ENCODE measurements around the gene GPR35. TPM values are rescaled to one million over a fixed set of nuclear protein-coding genes. Genes with fewer than 3 reads are reported as not detected.
"Not testable (repeated sequence)": the region's sequence is repeated elsewhere in the genome, so short reads cannot be mapped to it uniquely, and the experiment has no call there.

Gene GPR35
- total RNA-seq, 1 donor from 2014 or later = 5.4 TPM

DNA sequence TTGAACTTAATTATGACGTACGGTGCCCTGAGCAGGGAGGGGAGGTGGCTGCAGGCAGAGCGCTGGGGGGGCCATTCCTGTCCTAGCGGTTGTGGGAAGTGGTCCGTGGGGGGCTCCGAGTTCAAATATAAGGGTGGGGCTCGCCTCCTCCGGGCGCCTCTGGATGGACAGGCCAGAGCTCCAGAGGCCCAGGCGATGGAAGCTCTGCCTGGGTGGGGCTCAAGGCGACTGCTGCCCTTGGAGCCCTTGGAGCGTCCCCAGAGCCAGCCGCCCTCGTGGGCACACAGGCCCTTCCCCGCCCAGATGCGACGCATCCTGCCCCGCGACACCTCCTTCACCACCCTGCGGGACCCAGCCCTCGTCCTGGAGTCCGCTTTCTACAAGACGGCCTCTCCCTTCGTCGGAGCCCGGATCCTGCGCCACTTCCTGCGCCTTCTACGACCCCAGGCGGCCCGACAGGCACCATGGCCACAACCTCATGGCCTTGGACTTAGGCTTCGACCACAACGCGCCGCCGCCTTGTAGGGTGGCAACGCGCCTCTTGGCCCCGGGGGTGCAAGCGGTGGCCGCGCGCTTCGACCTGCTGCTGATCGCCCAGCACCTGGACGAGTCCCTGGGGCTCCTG, 46.9 kb downstream of the GPR35 start:
- Mint-ChIP-seq H3K4me1 (peaks cover 5% of the 10 kb centered on the region), H3K9me3 (no peaks in the 10 kb centered on the region), H3K4me3 (no peak overlapping the region), H3K27me3 (ENCODE audit: low read depth) (peaks cover 40% of the 10 kb centered on the region), H3K36me3 (no peaks in the 10 kb centered on the region), H3K27ac (no peak overlapping the region)
- TF ChIP-seq, protein P1, sequence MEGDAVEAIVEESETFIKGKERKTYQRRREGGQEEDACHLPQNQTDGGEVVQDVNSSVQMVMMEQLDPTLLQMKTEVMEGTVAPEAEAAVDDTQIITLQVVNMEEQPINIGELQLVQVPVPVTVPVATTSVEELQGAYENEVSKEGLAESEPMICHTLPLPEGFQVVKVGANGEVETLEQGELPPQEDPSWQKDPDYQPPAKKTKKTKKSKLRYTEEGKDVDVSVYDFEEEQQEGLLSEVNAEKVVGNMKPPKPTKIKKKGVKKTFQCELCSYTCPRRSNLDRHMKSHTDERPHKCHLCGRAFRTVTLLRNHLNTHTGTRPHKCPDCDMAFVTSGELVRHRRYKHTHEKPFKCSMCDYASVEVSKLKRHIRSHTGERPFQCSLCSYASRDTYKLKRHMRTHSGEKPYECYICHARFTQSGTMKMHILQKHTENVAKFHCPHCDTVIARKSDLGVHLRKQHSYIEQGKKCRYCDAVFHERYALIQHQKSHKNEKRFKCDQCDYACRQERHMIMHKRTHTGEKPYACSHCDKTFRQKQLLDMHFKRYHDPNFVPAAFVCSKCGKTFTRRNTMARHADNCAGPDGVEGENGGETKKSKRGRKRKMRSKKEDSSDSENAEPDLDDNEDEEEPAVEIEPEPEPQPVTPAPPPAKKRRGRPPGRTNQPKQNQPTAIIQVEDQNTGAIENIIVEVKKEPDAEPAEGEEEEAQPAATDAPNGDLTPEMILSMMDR (IDR thresholded peaks at IDR 0.05; ENCODE audit: unreplicated experiment) = no peak
- DNase-seq (ENCODE audit: low spot score in 2 of 2, unreplicated experiment in 2 of 2) = no peak

DNA sequence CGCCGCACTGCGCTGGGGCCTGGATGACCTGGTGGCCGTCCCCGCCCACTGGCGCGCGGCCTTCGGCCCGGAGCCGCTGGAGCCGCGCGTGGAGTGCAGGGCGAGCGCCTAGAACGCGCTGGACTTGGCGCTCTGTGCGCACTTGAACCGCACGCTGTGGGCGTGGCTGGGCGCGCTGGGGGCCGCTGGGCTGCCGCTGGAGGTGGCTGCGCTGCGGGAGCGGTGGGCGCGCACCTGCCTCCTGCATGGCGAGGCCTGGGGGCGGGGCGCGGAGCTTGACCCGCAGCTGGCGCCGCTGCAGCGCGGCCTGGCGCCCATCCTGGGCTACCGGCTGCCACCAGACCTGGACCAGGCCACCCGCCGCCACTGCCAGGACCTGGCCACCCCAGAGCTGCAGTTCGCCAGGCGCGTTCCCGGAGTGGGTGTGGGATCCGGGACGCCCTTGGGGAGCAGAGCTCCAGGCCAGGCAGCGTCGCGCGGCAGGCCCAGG, 47.5 kb downstream of the GPR35 start:
- Mint-ChIP-seq H3K27me3 (ENCODE audit: low read depth) (peaks cover 35% of the 10 kb centered on the region), H3K9me3 (no peaks in the 10 kb centered on the region), H3K36me3 (no peaks in the 10 kb centered on the region), H3K27ac (no peak overlapping the region), H3K4me1 (peaks cover 5% of the 10 kb centered on the region), H3K4me3 (no peak overlapping the region)
- DNase-seq (ENCODE audit: low spot score in 2 of 2, unreplicated experiment in 2 of 2) = no peak
- TF ChIP-seq, protein P1 (IDR thresholded peaks at IDR 0.05; ENCODE audit: unreplicated experiment) = no peak

DNA sequence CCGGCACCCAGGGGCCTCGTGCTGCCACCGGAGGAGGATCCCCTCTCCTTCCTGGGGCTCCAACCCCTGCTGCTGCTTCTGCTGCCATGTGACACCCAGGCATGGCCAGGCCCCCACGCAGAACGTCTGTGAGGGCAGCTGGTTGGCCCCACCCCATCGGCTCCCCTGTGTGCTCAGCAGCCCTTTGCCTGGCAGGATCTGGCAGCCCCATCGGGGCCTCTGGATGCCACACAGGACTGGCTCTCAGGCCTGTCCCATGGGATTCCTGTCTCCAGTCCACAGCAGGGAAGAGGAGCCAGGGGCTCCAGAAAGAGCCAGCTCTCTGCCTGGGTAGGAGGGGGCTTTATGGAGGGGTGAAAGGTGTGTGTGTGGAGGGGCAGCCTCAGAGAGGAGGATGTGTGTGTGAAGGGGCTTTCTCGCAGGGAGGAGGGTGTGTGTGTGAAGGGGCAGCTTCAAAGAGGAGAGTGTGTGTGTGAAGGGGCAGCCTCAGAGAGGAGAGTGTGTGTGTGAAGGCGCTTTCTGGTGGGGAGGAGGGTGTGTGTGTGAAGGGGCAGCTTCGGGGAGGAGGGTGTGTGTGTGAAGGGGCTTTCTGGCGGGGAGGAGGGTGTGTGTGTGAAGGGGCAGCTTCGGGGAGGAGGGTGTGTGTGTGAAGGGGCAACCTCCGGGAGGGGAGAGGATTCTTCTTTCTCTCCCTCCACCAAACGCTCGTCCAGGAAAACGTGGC, 49.3 kb downstream of the GPR35 start:
- not testable (repeated sequence) for H3K4me3 Mint-ChIP-seq; H3K27ac Mint-ChIP-seq; DNase-seq (ENCODE audit: low spot score in 2 of 2, unreplicated experiment in 2 of 2); H3K36me3 Mint-ChIP-seq; H3K4me1 Mint-ChIP-seq; H3K9me3 Mint-ChIP-seq
- H3K27me3 Mint-ChIP-seq (ENCODE audit: low read depth) = peaks cover 25% of the 10 kb centered on the region

DNA sequence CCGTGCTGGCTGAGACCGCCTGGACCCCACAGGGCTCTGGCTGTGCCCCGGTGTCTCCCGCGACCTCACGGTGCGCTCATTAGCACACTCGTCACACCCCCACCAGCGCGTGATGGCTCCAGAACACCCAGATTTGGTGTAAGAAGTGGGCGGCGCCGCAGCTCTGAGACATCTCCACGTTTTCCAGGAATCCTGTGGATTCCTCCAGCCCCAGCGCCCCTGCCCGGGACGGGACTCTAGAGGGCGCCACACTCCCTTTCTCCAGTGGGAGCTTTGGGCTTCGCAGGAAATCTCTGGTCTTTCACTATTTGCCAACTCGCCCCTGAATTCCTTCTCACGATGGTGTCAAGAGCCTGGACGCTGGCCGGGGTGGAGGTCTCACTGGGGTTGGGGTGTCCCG, 50.1 kb downstream of the GPR35 start:
- not testable (repeated sequence) for H3K4me1 Mint-ChIP-seq; H3K4me3 Mint-ChIP-seq; H3K27ac Mint-ChIP-seq; DNase-seq (ENCODE audit: low spot score in 2 of 2, unreplicated experiment in 2 of 2); H3K9me3 Mint-ChIP-seq; H3K36me3 Mint-ChIP-seq
- H3K27me3 Mint-ChIP-seq (ENCODE audit: low read depth) = peaks cover 20% of the 10 kb centered on the region

GRCh38 chr2:240678043-240678442, 52.8 kb downstream of the GPR35 start:
- not testable (repeated sequence) for H3K4me1 Mint-ChIP-seq; DNase-seq (ENCODE audit: low spot score in 2 of 2, unreplicated experiment in 2 of 2); H3K36me3 Mint-ChIP-seq; H3K27me3 Mint-ChIP-seq (ENCODE audit: low read depth); H3K9me3 Mint-ChIP-seq; H3K27ac Mint-ChIP-seq; H3K4me3 Mint-ChIP-seq

- H3K9me3 Mint-ChIP-seq; H3K27me3 Mint-ChIP-seq (ENCODE audit: low read depth); DNase-seq (ENCODE audit: low spot score in 2 of 2, unreplicated experiment in 2 of 2); H3K4me1 Mint-ChIP-seq; H3K36me3 Mint-ChIP-seq; H3K4me3 Mint-ChIP-seq; H3K27ac Mint-ChIP-seq: not testable (repeated sequence)
These were observed 53.6 kb downstream of the GPR35 start for GRCh38 chr2:240678909-240679308.

GRCh38 chr2:240680185-240680584, 54.9 kb downstream of the GPR35 start:
- H3K4me3 Mint-ChIP-seq; H3K4me1 Mint-ChIP-seq; DNase-seq (ENCODE audit: low spot score in 2 of 2, unreplicated experiment in 2 of 2); H3K27me3 Mint-ChIP-seq (ENCODE audit: low read depth); H3K27ac Mint-ChIP-seq; H3K9me3 Mint-ChIP-seq; H3K36me3 Mint-ChIP-seq: not testable (repeated sequence)

Other genes with a start within 250 kb of the GPR35 start
- gene GPC1, start 189.8 kb upstream of the GPR35 start, total RNA-seq = 86.1 to 89.7 TPM (median 88.0 TPM) in 3 replicates
- gene ANKMY1, start 67.5 kb upstream of the GPR35 start, total RNA-seq = 25.9 to 29.8 TPM (median 27.3 TPM) in 3 replicates
- 4.3 to 6.2 TPM (median 5.9 TPM) in 3 replicates for gene DUSP28, start 65.1 kb upstream of the GPR35 start, total RNA-seq
- gene RNPEPL1, start 57.0 kb upstream of the GPR35 start, total RNA-seq = 26.4 to 28.3 TPM (median 28.3 TPM) in 3 replicates
- gene CAPN10, start 38.7 kb upstream of the GPR35 start, total RNA-seq = 58.3 to 60.3 TPM (median 58.6 TPM) in 3 replicates
- gene AQP12B, start 57.4 kb downstream of the GPR35 start, total RNA-seq = not detected in 3 replicates
- gene AQP12A, start 66.4 kb downstream of the GPR35 start, total RNA-seq = not detected in 3 replicates
- gene KIF1A, start 194.7 kb downstream of the GPR35 start, total RNA-seq = 46.2 to 49.5 TPM (median 48.9 TPM) in 3 replicates
- not detected in 3 replicates for gene AGXT, start 243.3 kb downstream of the GPR35 start, total RNA-seq

Data from mesothelial cell of epicardium (in vitro differentiated cells).